GM08714 (cell line): Measurements from ENCODE around the gene CHRND.

Experiments used
- H3K4me3 ChIP-seq: fragments of 200-500 bp; sonication (Bioruptor generic); 2 replicates; pipeline ENCODE4 v1.5.1; 2014; ENCODE audit warnings: mild to moderate bottlenecking, low read length, inconsistent platforms
- ZNF274 ChIP-seq: IDR thresholded peaks from 2 replicates; pipeline ENCODE4 v1.6.1; 2012; ENCODE audit warnings: mild to moderate bottlenecking, low read depth, low read length

The CHRND gene

GRCh38 chr2:232537079-232537478, 11.1 kb downstream of the CHRND start:
- TF ChIP-seq ZNF274, result no peak
- H3K4me3 ChIP-seq, result no peak overlapping the region

- no peak overlapping the region for H3K4me3 ChIP-seq
- TF ChIP-seq ZNF274, result no peak
Observed at GRCh38 chr2:232537499-232537898, 11.5 kb downstream of the CHRND start.

GRCh38 chr2:232538671-232539070, 12.7 kb downstream of the CHRND start:
- no peak overlapping the region for H3K4me3 ChIP-seq
- no peak for TF ChIP-seq ZNF274

- TF ChIP-seq ZNF274, result no peak
- H3K4me3 ChIP-seq, result no peak within 1 kb of the TSS
Observed at GRCh38 chr2:232539298-232540231, 13.6 kb downstream of the CHRND start, which contains the start of gene CHRNG. Gene CHRNG (plus strand): TSS chr2:232539692. CDS start chr2:232539748, 56 bp downstream.

GRCh38 chr2:232540441-232541041, 14.6 kb downstream of the CHRND start:
- no peak overlapping the region for H3K4me3 ChIP-seq
- TF ChIP-seq ZNF274, result no peak

- no peak for TF ChIP-seq ZNF274
- H3K4me3 ChIP-seq, result no peak overlapping the region
Observed at GRCh38 chr2:232541195-232541960, 15.4 kb downstream of the CHRND start.

- no peak overlapping the region for H3K4me3 ChIP-seq
Observed at GRCh38 chr2:232541961-232542714, 16.2 kb downstream of the CHRND start.

GRCh38 chr2:232542715-232543467, 16.9 kb downstream of the CHRND start:
- no peak for TF ChIP-seq ZNF274
- no peak overlapping the region for H3K4me3 ChIP-seq

More at GRCh38 chr2:232541961-232542714, 16.2 kb downstream of the CHRND start:
- TF ChIP-seq ZNF274, result no peak

- TF ChIP-seq ZNF274, result no peak
- H3K4me3 ChIP-seq, result no peak overlapping the region
Observed at GRCh38 chr2:232543491-232543890, 17.5 kb downstream of the CHRND start.

- TF ChIP-seq ZNF274, result no peak
- no peak overlapping the region for H3K4me3 ChIP-seq
Observed at GRCh38 chr2:232543928-232544631, 18.1 kb downstream of the CHRND start.

GRCh38 chr2:232544674-232545073, 18.7 kb downstream of the CHRND start:
- TF ChIP-seq ZNF274, result no peak
- H3K4me3 ChIP-seq, result no peak overlapping the region

GRCh38 chr2:232545511-232546375, 19.8 kb downstream of the CHRND start:
- no peak overlapping the region for H3K4me3 ChIP-seq
- no peak for TF ChIP-seq ZNF274
